ENCODE data around the gene CTNNA1.
"Not testable (repeated sequence)": the region's sequence is repeated elsewhere in the genome, so short reads cannot be mapped to it uniquely, and the experiment has no call there.

The CTNNA1 gene

GRCh38 chr5:138914338-138914737 lies 161.1 kb downstream of the CTNNA1 start:
- Histone ChIP-seq H3K4me3 (replicated peaks; ENCODE audit: low read depth, low read length) (no peak overlapping the region), H3K27me3 (replicated peaks; ENCODE audit: control insufficient read depth, insufficient read depth, low read length) (no peaks in the 10 kb centered on the region), H3K36me3 (ENCODE audit: control insufficient read depth, insufficient read depth, low read length) (no peaks in the 10 kb centered on the region)
- no peak for DNase-seq (ENCODE audit: extremely low read depth, insufficient read length)
- no peak for TF ChIP-seq CTCF (IDR thresholded peaks at IDR 0.05; ENCODE audit: insufficient read depth, low read length, poor library complexity, severe bottlenecking)

- DNase-seq (ENCODE audit: extremely low read depth, insufficient read length) = no peak
- Histone ChIP-seq H3K4me3 (replicated peaks; ENCODE audit: low read depth, low read length) (no peak overlapping the region), H3K27me3 (replicated peaks; ENCODE audit: control insufficient read depth, insufficient read depth, low read length) (no peaks in the 10 kb centered on the region), H3K36me3 (ENCODE audit: control insufficient read depth, insufficient read depth, low read length) (no peaks in the 10 kb centered on the region; the same call in 1 of the 2 replicates)
- TF ChIP-seq CTCF (IDR thresholded peaks at IDR 0.05; ENCODE audit: insufficient read depth, low read length, poor library complexity, severe bottlenecking) = no peak
Observed at GRCh38 chr5:138918686-138919085, 165.5 kb downstream of the CTNNA1 start.

- Histone ChIP-seq H3K4me3 (replicated peaks; ENCODE audit: low read depth, low read length) (no peak overlapping the region), H3K27me3 (replicated peaks; ENCODE audit: control insufficient read depth, insufficient read depth, low read length) (no peaks in the 10 kb centered on the region), H3K36me3 (ENCODE audit: control insufficient read depth, insufficient read depth, low read length) (peaks cover 2% of the 10 kb centered on the region)
- no peak for TF ChIP-seq CTCF (IDR thresholded peaks at IDR 0.05; ENCODE audit: insufficient read depth, low read length, poor library complexity, severe bottlenecking)
- DNase-seq (ENCODE audit: extremely low read depth, insufficient read length) = no peak
Observed at GRCh38 chr5:138920181-138920580, 167.0 kb downstream of the CTNNA1 start.

- H3K27me3 ChIP-seq (replicated peaks; ENCODE audit: control insufficient read depth, insufficient read depth, low read length); DNase-seq (ENCODE audit: extremely low read depth, insufficient read length); H3K4me3 ChIP-seq (replicated peaks; ENCODE audit: low read depth, low read length): not testable (repeated sequence)
- H3K36me3 ChIP-seq (ENCODE audit: control insufficient read depth, insufficient read depth, low read length) = peaks cover 10% of the 10 kb centered on the region
Observed at GRCh38 chr5:138921362-138921761, 168.1 kb downstream of the CTNNA1 start.

- H3K4me3 ChIP-seq (replicated peaks; ENCODE audit: low read depth, low read length) = no peak overlapping the region
- no peaks in the 10 kb centered on the region for H3K27me3 ChIP-seq (replicated peaks; ENCODE audit: control insufficient read depth, insufficient read depth, low read length)
- DNase-seq (ENCODE audit: extremely low read depth, insufficient read length) = no peak
- no peak for TF ChIP-seq CTCF (IDR thresholded peaks at IDR 0.05; ENCODE audit: insufficient read depth, low read length, poor library complexity, severe bottlenecking)
- H3K36me3 ChIP-seq (ENCODE audit: control insufficient read depth, insufficient read depth, low read length) = peaks cover 13% of the 10 kb centered on the region
Observed at GRCh38 chr5:138922494-138922893, 169.3 kb downstream of the CTNNA1 start.

GRCh38 chr5:138925090-138925635 lies 171.9 kb downstream of the CTNNA1 start:
- no peak for DNase-seq (ENCODE audit: extremely low read depth, insufficient read length)
- Histone ChIP-seq H3K27me3 (replicated peaks; ENCODE audit: control insufficient read depth, insufficient read depth, low read length) (no peaks in the 10 kb centered on the region), H3K36me3 (ENCODE audit: control insufficient read depth, insufficient read depth, low read length) (peaks cover 15% of the 10 kb centered on the region), H3K4me3 (replicated peaks; ENCODE audit: low read depth, low read length) (no peak overlapping the region)
- no peak for TF ChIP-seq CTCF (IDR thresholded peaks at IDR 0.05; ENCODE audit: insufficient read depth, low read length, poor library complexity, severe bottlenecking)

Measured in GM06990 (cell line).